ENCODE data around the gene APBB3. TPM values are rescaled to one million over a fixed set of nuclear protein-coding genes. Genes with fewer than 3 reads are reported as not detected.
"Not testable (repeated sequence)": the region's sequence is repeated elsewhere in the genome, so short reads cannot be mapped to it uniquely, and the experiment has no call there.

APBB3 gene
- total RNA-seq, 2 donors from 2014 or later, result 7.4 to 8.3 TPM

- no peaks in the 10 kb centered on the region for H3K9me3 ChIP-seq
- H3K27me3 ChIP-seq, result no peaks in the 10 kb centered on the region
- TF ChIP-seq CTCF (IDR thresholded peaks at IDR 0.05), result no peak
- no peaks in the 10 kb centered on the region for H3K36me3 ChIP-seq
- H3K27ac ChIP-seq, result no peak overlapping the region
- DNase-seq (ENCODE audit: low spot score), result no peak
- no peaks in the 10 kb centered on the region for H3K4me1 ChIP-seq
- no peak overlapping the region for H3K4me3 ChIP-seq
Observed at GRCh38 chr5:140605879-140606278, 41.5 kb upstream of the APBB3 start.

GRCh38 chr5:140603734-140604133 is 39.3 kb upstream of the APBB3 start:
- Histone ChIP-seq H3K9me3 (no peaks in the 10 kb centered on the region), H3K4me1 (no peaks in the 10 kb centered on the region), H3K27me3 (no peaks in the 10 kb centered on the region), H3K27ac (no peak overlapping the region), H3K36me3 (no peaks in the 10 kb centered on the region), H3K4me3 (no peak overlapping the region)
- no peak for TF ChIP-seq CTCF (IDR thresholded peaks at IDR 0.05)
- no peak for DNase-seq (ENCODE audit: low spot score)

GRCh38 chr5:140603446-140603698 is 39.0 kb upstream of the APBB3 start:
- H3K36me3 ChIP-seq; H3K4me1 ChIP-seq; DNase-seq (ENCODE audit: low spot score); H3K4me3 ChIP-seq; H3K27me3 ChIP-seq; H3K9me3 ChIP-seq: not testable (repeated sequence)
- H3K27ac ChIP-seq, result peak overlapping the region in 1 of 2 donors; percentile 26

GRCh38 chr5:140602147-140602546 is 37.7 kb upstream of the APBB3 start:
- Histone ChIP-seq H3K4me1 (no peaks in the 10 kb centered on the region), H3K27ac (peak overlapping the region; percentile 27 to 51)
- no peak for TF ChIP-seq CTCF (IDR thresholded peaks at IDR 0.05)

GRCh38 chr5:140600096-140600495 is 35.7 kb upstream of the APBB3 start:
- DNase-seq (ENCODE audit: low spot score), result no peak
- Histone ChIP-seq H3K4me3 (no peak overlapping the region), H3K4me1 (peaks cover 0 to 18% of the 10 kb centered on the region in 2 donors), H3K27me3 (no peaks in the 10 kb centered on the region), H3K9me3 (no peaks in the 10 kb centered on the region), H3K27ac (no peak overlapping the region), H3K36me3 (no peaks in the 10 kb centered on the region)
- TF ChIP-seq CTCF (IDR thresholded peaks at IDR 0.05), result no peak

More at GRCh38 chr5:140602147-140602546, 37.7 kb upstream of the APBB3 start:
- Histone ChIP-seq H3K9me3 (no peaks in the 10 kb centered on the region), H3K27me3 (no peaks in the 10 kb centered on the region), H3K36me3 (no peaks in the 10 kb centered on the region), H3K4me3 (no peak overlapping the region)
- DNase-seq (ENCODE audit: low spot score), result no peak

GRCh38 chr5:140598836-140599235 is 34.4 kb upstream of the APBB3 start:
- no peaks in the 10 kb centered on the region for H3K9me3 ChIP-seq
- H3K27me3 ChIP-seq, result no peaks in the 10 kb centered on the region
- no peaks in the 10 kb centered on the region for H3K36me3 ChIP-seq
- no peak overlapping the region for H3K27ac ChIP-seq
- H3K4me3 ChIP-seq, result no peak overlapping the region
- peaks cover 0 to 24% of the 10 kb centered on the region in 2 donors for H3K4me1 ChIP-seq
- DNase-seq (ENCODE audit: low spot score), result no peak
- TF ChIP-seq CTCF (IDR thresholded peaks at IDR 0.05), result no peak
